Neuronal stem cell (in vitro differentiated cells): ENCODE results near the gene PRDX6.

Experiments
- DNase-seq: peaks from one replicate; pipeline ENCODE4 v3.0.0-alpha.2; 2013; ENCODE audit warnings: low spot score
- H2AFZ ChIP-seq: one replicate; pipeline ENCODE4 v1.6.1; 2013; ENCODE audit warnings: mild to moderate bottlenecking, low read length, inconsistent platforms
- H2AK5ac ChIP-seq: 2 replicates; pipeline ENCODE4 v1.6.1; 2013; ENCODE audit warnings: low read depth, mild to moderate bottlenecking, inconsistent platforms, low read length, moderate library complexity, mixed read lengths
- H2BK120ac ChIP-seq: 2 replicates; pipeline ENCODE4 v1.6.1; 2013; ENCODE audit warnings: low read depth, mild to moderate bottlenecking, inconsistent platforms, low read length, moderate library complexity, mixed read lengths
- H2BK12ac ChIP-seq: one replicate; pipeline ENCODE4 v1.6.1; 2013; ENCODE audit warnings: low read length, inconsistent platforms
- H2BK15ac ChIP-seq: 2 replicates; pipeline ENCODE4 v1.6.1; 2013; ENCODE audit warnings: mild to moderate bottlenecking, low read length, inconsistent platforms, mixed read lengths
- H2BK5ac ChIP-seq: one replicate; pipeline ENCODE4 v1.6.1; 2013; ENCODE audit warnings: inconsistent platforms, mild to moderate bottlenecking, low read length, moderate library complexity
- H3K14ac ChIP-seq: one replicate; pipeline ENCODE4 v1.6.1; 2013; ENCODE audit warnings: low read length, inconsistent platforms
- H3K18ac ChIP-seq: 2 replicates; pipeline ENCODE4 v1.6.1; 2013; ENCODE audit warnings: low read length, inconsistent platforms
- H3K23ac ChIP-seq: 2 replicates; pipeline ENCODE4 v1.6.1; 2013; ENCODE audit warnings: low read depth, mild to moderate bottlenecking, mixed read lengths, low read length, inconsistent platforms; ENCODE audit not compliant: poor library complexity
- H3K27ac ChIP-seq: replicated peaks from 3 replicates; pipeline ENCODE4 v1.5.1; 2013; ENCODE audit warnings: low read length, inconsistent platforms
- H3K27me3 ChIP-seq, 3 experiments: 2 replicates each; pipeline ENCODE4 v1.6.1; 2013; ENCODE audit warnings: low read length in 3 of 3, mild to moderate bottlenecking in 2 of 3, inconsistent platforms in 1 of 3, low read depth in 1 of 3, mixed read lengths in 1 of 3, moderate library complexity in 1 of 3; ENCODE audit not compliant: control insufficient read depth in 3 of 3, insufficient read depth in 3 of 3
- H3K36me3 ChIP-seq, 2 donors: replicated peaks in 1 of 2; 2 replicates each; pipeline ENCODE4 v1.6.1; 2013; ENCODE audit warnings: low read length in 2 of 2; ENCODE audit not compliant: control insufficient read depth in 2 of 2, insufficient read depth in 2 of 2
- H3K4ac ChIP-seq: 2 replicates; pipeline ENCODE4 v1.6.1; 2013; ENCODE audit warnings: inconsistent platforms, mild to moderate bottlenecking, low read length, moderate library complexity
- H3K4me1 ChIP-seq, 2 donors: 1 replicate in 1 of 2; 2 replicates in 1 of 2; pipeline ENCODE4 v1.6.1; 2013; ENCODE audit warnings: low read length in 2 of 2, low read depth in 1 of 2; ENCODE audit not compliant: control insufficient read depth in 2 of 2, insufficient read depth in 1 of 2
- H3K4me2 ChIP-seq: one replicate; pipeline ENCODE4 v1.6.1; 2013; ENCODE audit warnings: mild to moderate bottlenecking, low read length, inconsistent platforms; ENCODE audit not compliant: insufficient read depth, poor library complexity, severe bottlenecking
- H3K4me3 ChIP-seq, 2 donors: 2 replicates each; pipeline ENCODE4 v1.5.1; 2013; ENCODE audit warnings: low read length in 2 of 2, mild to moderate bottlenecking in 2 of 2, inconsistent platforms in 1 of 2, moderate library complexity in 1 of 2
- H3K79me1 ChIP-seq: one replicate; pipeline ENCODE4 v1.6.1; 2013; ENCODE audit warnings: low read depth, mild to moderate bottlenecking, inconsistent platforms, low read length, moderate library complexity
- H3K9ac ChIP-seq: one replicate; pipeline ENCODE4 v1.6.1; 2013; ENCODE audit warnings: mild to moderate bottlenecking, low read depth, low read length, inconsistent platforms; ENCODE audit not compliant: poor library complexity
- H3K9me3 ChIP-seq, 2 donors: replicated peaks in 1 of 2; 2 replicates each; pipeline versions ENCODE3 to v1.6.1; 2013; ENCODE audit warnings: low read length in 2 of 2, mild to moderate bottlenecking in 2 of 2, inconsistent platforms in 1 of 2, low read depth in 1 of 2, mixed read lengths in 1 of 2, moderate library complexity in 1 of 2; ENCODE audit not compliant: control insufficient read depth in 2 of 2, insufficient read depth in 1 of 2
- H4K8ac ChIP-seq: one replicate; pipeline ENCODE4 v1.6.1; 2013; ENCODE audit warnings: low read depth, mild to moderate bottlenecking, inconsistent platforms, low read length, moderate library complexity
- H4K91ac ChIP-seq: one replicate; pipeline ENCODE4 v1.6.1; 2013; ENCODE audit warnings: low read length, low read depth, mild to moderate bottlenecking, inconsistent platforms; ENCODE audit not compliant: poor library complexity
- WGBS, 2 donors: extraction: QIAGEN DNeasy Blood & Tissue Kit; methylation state at CpG; one replicate each; pipeline ENCODE4 v1.1.7; 2013; ENCODE audit warnings: missing lambda C conversion rate in 2 of 2, mixed read lengths in 1 of 2; ENCODE audit not compliant: insufficient read length in 2 of 2, insufficient replicate concordance in 1 of 2; ENCODE audit errors: extremely low coverage in 2 of 2; 5-methylcytosine and 5-hydroxymethylcytosine counted together

PRDX6 gene

GRCh38 chr1:173506437-173506836 is 29.3 kb downstream of the PRDX6 start:
- H4K8ac ChIP-seq: no peak overlapping the region
- H3K27ac ChIP-seq: no peak overlapping the region
- no peak overlapping the region for H3K14ac ChIP-seq
- H3K18ac ChIP-seq: no peak overlapping the region
- no peak overlapping the region for H2BK120ac ChIP-seq
- no peak overlapping the region for H2BK5ac ChIP-seq
- H3K36me3 ChIP-seq: no peaks in the 10 kb centered on the region
- H3K4me1 ChIP-seq: peaks cover 11 to 17% of the 10 kb centered on the region in 2 donors
- H3K4me2 ChIP-seq: no peak overlapping the region
- no peak overlapping the region for H3K4ac ChIP-seq
- no peak overlapping the region for H2BK12ac ChIP-seq
- no peaks in the 10 kb centered on the region for H3K9me3 ChIP-seq
- H2AK5ac ChIP-seq: no peak overlapping the region
- WGBS, 2 donors: no CpG with 5 or more reads among the region's 6 CpGs
- H3K79me1 ChIP-seq: no peaks in the 10 kb centered on the region
- DNase-seq: no peak
- no peak overlapping the region for H2AFZ ChIP-seq
- no peak overlapping the region for H3K23ac ChIP-seq
- H3K9ac ChIP-seq: no peak overlapping the region
- H4K91ac ChIP-seq: no peak overlapping the region
- no peak overlapping the region for H2BK15ac ChIP-seq
- no peak overlapping the region for H3K4me3 ChIP-seq
- H3K27me3 ChIP-seq: peaks cover 0 to 41% (median 0%) of the 10 kb centered on the region in 3 experiments

GRCh38 chr1:173507205-173507846 is 30.2 kb downstream of the PRDX6 start:
- Histone ChIP-seq H3K4me3 (peak overlapping the region in 1 of 2 donors; percentile 13), H2AK5ac (no peak overlapping the region), H3K18ac (peak overlapping the region; percentile 44), H3K27me3 (peaks cover 0 to 44% (median 0%) of the 10 kb centered on the region in 3 experiments), H4K8ac (no peak overlapping the region), H2AFZ (peak overlapping the region; percentile 72), H3K4ac (no peak overlapping the region), H3K4me2 (no peak overlapping the region), H2BK12ac (no peak overlapping the region), H3K36me3 (no peaks in the 10 kb centered on the region), H2BK5ac (no peak overlapping the region), H3K79me1 (no peaks in the 10 kb centered on the region), H3K9me3 (no peaks in the 10 kb centered on the region), H3K4me1 (peaks cover 11 to 17% of the 10 kb centered on the region in 2 donors), H2BK15ac (no peak overlapping the region), H2BK120ac (no peak overlapping the region), H4K91ac (no peak overlapping the region), H3K14ac (no peak overlapping the region), H3K9ac (no peak overlapping the region), H3K27ac (peak overlapping the region; percentile 80), H3K23ac (no peak overlapping the region)
- peak; percentile 61 for DNase-seq
- WGBS, 2 donors: no CpG with 5 or more reads among the region's 3 CpGs

GRCh38 chr1:173507847-173508209 is 30.7 kb downstream of the PRDX6 start:
- Histone ChIP-seq H4K8ac (no peak overlapping the region), H2BK12ac (no peak overlapping the region), H2BK5ac (no peak overlapping the region), H3K4me1 (peaks cover 11 to 17% of the 10 kb centered on the region in 2 donors), H3K4me3 (peak overlapping the region in 1 of 2 donors; percentile 13), H3K79me1 (no peaks in the 10 kb centered on the region), H3K27ac (peak overlapping the region; percentile 80), H3K4ac (no peak overlapping the region), H3K23ac (no peak overlapping the region), H3K27me3 (peaks cover 0 to 41% (median 0%) of the 10 kb centered on the region in 3 experiments), H3K9ac (no peak overlapping the region), H2AFZ (peak overlapping the region; percentile 72), H4K91ac (no peak overlapping the region), H3K4me2 (no peak overlapping the region), H2AK5ac (no peak overlapping the region), H3K9me3 (no peaks in the 10 kb centered on the region), H3K18ac (peak overlapping the region; percentile 44), H3K36me3 (no peaks in the 10 kb centered on the region), H2BK120ac (no peak overlapping the region), H3K14ac (no peak overlapping the region), H2BK15ac (no peak overlapping the region)
- DNase-seq: no peak
- WGBS, 2 donors: no CpG with 5 or more reads among the region's 3 CpGs

- no peak overlapping the region for H4K8ac ChIP-seq
- DNase-seq: no peak
- H3K4me3 ChIP-seq: no peak overlapping the region
- no peak overlapping the region for H2BK5ac ChIP-seq
- no peak overlapping the region for H2AK5ac ChIP-seq
- H4K91ac ChIP-seq: no peak overlapping the region
- no CpG with 5 or more reads among the region's 2 CpGs for WGBS, 2 donors
- H2BK12ac ChIP-seq: no peak overlapping the region
- peaks cover 11 to 17% of the 10 kb centered on the region in 2 donors for H3K4me1 ChIP-seq
- H3K18ac ChIP-seq: no peak overlapping the region
- H3K9me3 ChIP-seq: no peaks in the 10 kb centered on the region
- H2AFZ ChIP-seq: no peak overlapping the region
- no peak overlapping the region for H3K4ac ChIP-seq
- H3K23ac ChIP-seq: no peak overlapping the region
- no peak overlapping the region for H3K27ac ChIP-seq
- H2BK120ac ChIP-seq: no peak overlapping the region
- no peak overlapping the region for H3K9ac ChIP-seq
- no peak overlapping the region for H2BK15ac ChIP-seq
- H3K36me3 ChIP-seq: no peaks in the 10 kb centered on the region
- no peak overlapping the region for H3K4me2 ChIP-seq
- H3K14ac ChIP-seq: no peak overlapping the region
- no peaks in the 10 kb centered on the region for H3K79me1 ChIP-seq
- H3K27me3 ChIP-seq: peaks cover 0 to 35% (median 0%) of the 10 kb centered on the region in 3 experiments
These were observed 31.4 kb downstream of the PRDX6 start for GRCh38 chr1:173508541-173508940.
